Effector memory CD4-positive, alpha-beta T cell (primary cell): ENCODE results near the gene UAP1L1.

Experiments used
- DNase-seq, 3 donors: peaks; one replicate each; pipeline ENCODE4 v3.0.0-alpha.2; 2020
- H3K27ac ChIP-seq: 2 replicates; pipeline ENCODE4 v1.7.0; 2013; ENCODE audit warnings: mild to moderate bottlenecking, low read length, moderate library complexity; ENCODE audit not compliant: insufficient read depth, poor library complexity, severe bottlenecking
- H3K27me3 ChIP-seq: replicated peaks from 2 replicates; pipeline ENCODE4 v1.7.0; 2013; ENCODE audit warnings: mild to moderate bottlenecking, low read length; ENCODE audit not compliant: insufficient read depth, control insufficient read depth, poor library complexity, severe bottlenecking
- H3K36me3 ChIP-seq: 2 replicates; pipeline ENCODE4 v1.7.0; 2013; ENCODE audit warnings: mild to moderate bottlenecking, low read length, moderate library complexity; ENCODE audit not compliant: control insufficient read depth, insufficient read depth
- H3K4me1 ChIP-seq: 2 replicates; pipeline ENCODE4 v1.7.0; 2013; ENCODE audit warnings: low read length, mild to moderate bottlenecking; ENCODE audit not compliant: control insufficient read depth, insufficient read depth, poor library complexity, severe bottlenecking
- H3K4me3 ChIP-seq: 2 replicates; pipeline ENCODE4 v1.7.0; 2013; ENCODE audit warnings: low read length, low read depth, mild to moderate bottlenecking; ENCODE audit not compliant: insufficient read depth, poor library complexity, severe bottlenecking
- H3K9me3 ChIP-seq: 2 replicates; pipeline ENCODE4 v1.7.0; 2013; ENCODE audit warnings: mild to moderate bottlenecking, low read length, moderate library complexity; ENCODE audit not compliant: control insufficient read depth

Gene UAP1L1

DNA sequence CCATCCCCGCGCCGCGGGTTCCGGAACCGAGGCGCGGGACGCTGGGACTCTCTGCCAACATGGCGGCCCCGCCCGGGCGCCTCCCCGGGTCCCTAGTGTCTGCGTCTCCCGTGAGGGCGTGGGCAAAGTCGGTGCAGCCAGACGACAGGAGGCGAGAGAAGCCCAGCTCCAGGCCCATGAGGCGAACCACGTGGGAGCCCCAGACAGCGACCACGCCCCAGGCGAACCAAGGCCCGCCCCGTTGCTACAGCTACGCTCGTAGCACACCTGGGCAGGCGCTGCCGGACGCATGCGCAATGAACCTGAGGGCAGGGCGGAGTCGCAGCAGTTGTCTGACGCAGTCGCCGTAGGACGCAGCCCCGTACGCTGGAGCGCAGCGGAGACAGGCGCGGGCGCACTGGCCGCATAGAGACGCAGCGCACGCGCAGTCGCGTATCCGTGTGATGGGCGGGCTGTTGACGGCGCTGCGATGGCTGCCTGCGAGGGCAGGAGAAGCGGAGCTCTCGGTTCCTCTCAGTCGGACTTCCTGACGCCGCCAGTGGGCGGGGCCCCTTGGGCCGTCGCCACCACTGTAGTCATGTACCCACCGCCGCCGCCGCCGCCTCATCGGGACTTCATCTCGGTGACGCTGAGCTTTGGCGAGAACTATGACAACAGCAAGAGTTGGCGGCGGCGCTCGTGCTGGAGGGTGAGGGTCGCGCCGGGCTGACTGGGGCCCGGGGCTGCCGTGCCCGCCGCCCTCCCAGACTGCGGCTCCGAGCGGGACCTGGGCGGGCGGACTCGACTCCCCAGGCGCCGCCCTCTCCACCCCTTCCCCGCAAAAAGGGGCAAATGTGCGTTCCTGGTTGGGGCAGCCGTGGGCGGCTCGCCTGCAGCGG lies 9.5 kb downstream of the UAP1L1 start, which contains the start of gene MAN1B1:
TSS of gene MAN1B1 (plus strand) at position 455 of the 878 bp plus-strand sequence. CDS start at position 470, 15 bp downstream.
- Histone ChIP-seq H3K27ac (peak within 1 kb of the TSS; percentile 93), H3K9me3 (no peaks in the 10 kb centered on the region), H3K4me3 (peak within 1 kb of the TSS; percentile 77), H3K27me3 (no peaks in the 10 kb centered on the region), H3K36me3 (peaks cover 13% of the 10 kb centered on the region), H3K4me1 (peaks cover 19% of the 10 kb centered on the region)
- DNase-seq = peak; percentile 99 to 100 (median 99)

DNA sequence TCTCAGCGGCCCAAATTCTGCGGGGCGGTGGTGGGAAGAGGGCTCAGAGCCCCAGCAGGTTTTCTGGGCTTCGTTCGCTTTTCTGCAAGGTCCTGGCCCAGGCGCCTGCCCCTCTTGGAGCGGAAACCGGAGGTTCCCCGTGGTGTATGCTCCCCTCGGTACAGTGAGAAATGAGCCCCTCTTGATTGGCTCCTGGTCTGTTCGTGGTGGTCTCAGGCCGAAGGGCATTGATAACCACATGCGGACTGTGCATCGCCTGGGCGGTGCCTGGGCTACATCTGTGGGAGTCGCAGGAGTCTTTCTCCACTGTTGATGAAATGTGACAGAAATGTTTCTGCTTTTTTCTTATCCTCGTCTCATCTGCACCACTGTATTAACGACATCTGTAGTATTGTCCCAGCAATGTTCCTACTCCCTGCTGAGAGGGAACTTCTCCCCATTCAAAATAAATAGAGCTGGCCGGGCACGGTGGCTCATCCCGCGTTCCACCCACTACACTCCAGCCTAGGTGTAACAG lies 10.2 kb downstream of the UAP1L1 start:
- peak overlapping the region; percentile 92 for H3K27ac ChIP-seq
- peaks cover 19% of the 10 kb centered on the region for H3K4me1 ChIP-seq
- no peak for DNase-seq
- peak overlapping the region; percentile 77 for H3K4me3 ChIP-seq
- no peaks in the 10 kb centered on the region for H3K9me3 ChIP-seq
- peaks cover 14% of the 10 kb centered on the region for H3K36me3 ChIP-seq
- no peaks in the 10 kb centered on the region for H3K27me3 ChIP-seq

- no peaks in the 10 kb centered on the region for H3K9me3 ChIP-seq
- H3K36me3 ChIP-seq = peaks cover 13% of the 10 kb centered on the region
- H3K4me1 ChIP-seq = peaks cover 19% of the 10 kb centered on the region
- no peak overlapping the region for H3K4me3 ChIP-seq
- no peaks in the 10 kb centered on the region for H3K27me3 ChIP-seq
- no peak for DNase-seq
- H3K27ac ChIP-seq = no peak overlapping the region
Observed at GRCh38 chr9:137088121-137088520, 10.8 kb downstream of the UAP1L1 start.

DNA sequence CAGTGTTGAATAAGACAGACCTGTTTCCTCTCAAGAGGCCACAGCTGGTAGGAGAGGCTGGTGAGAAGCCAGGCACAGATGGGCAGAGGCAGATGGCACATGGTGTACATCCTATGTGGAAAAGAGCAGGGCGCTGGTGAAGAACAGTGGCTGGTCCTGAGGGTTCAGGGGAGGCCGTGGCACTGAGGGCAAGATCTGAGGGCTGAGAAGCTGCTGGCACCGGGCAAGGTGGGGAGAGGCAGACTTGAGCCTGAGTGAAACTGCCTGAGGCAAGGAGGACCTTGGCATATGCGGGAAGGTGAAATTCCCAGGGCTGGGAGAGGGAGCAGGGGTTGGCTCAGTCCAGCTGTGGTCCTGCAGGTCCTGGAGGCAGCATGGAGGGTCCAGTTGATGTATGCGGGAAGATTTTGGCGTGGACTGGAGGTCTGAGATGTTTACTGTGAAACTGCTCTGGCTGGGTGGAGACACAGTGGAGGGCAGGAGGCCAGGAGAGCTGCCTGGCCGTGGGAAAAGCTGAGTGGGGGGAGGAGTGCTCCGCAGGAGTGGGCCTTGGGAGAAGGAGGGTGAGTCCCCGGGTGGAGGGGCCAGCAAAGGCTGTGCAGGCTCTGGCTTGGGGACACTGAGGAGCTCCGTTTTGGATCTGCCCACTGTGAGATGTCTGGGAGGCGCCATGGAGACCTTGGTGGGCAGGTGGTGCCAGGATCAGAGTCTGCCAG lies 12.1 kb downstream of the UAP1L1 start:
- H3K9me3 ChIP-seq = no peaks in the 10 kb centered on the region
- peaks cover 13% of the 10 kb centered on the region for H3K36me3 ChIP-seq
- H3K27ac ChIP-seq = no peak overlapping the region
- peaks cover 19% of the 10 kb centered on the region for H3K4me1 ChIP-seq
- H3K4me3 ChIP-seq = no peak overlapping the region
- H3K27me3 ChIP-seq = no peaks in the 10 kb centered on the region
- DNase-seq = no peak

DNA sequence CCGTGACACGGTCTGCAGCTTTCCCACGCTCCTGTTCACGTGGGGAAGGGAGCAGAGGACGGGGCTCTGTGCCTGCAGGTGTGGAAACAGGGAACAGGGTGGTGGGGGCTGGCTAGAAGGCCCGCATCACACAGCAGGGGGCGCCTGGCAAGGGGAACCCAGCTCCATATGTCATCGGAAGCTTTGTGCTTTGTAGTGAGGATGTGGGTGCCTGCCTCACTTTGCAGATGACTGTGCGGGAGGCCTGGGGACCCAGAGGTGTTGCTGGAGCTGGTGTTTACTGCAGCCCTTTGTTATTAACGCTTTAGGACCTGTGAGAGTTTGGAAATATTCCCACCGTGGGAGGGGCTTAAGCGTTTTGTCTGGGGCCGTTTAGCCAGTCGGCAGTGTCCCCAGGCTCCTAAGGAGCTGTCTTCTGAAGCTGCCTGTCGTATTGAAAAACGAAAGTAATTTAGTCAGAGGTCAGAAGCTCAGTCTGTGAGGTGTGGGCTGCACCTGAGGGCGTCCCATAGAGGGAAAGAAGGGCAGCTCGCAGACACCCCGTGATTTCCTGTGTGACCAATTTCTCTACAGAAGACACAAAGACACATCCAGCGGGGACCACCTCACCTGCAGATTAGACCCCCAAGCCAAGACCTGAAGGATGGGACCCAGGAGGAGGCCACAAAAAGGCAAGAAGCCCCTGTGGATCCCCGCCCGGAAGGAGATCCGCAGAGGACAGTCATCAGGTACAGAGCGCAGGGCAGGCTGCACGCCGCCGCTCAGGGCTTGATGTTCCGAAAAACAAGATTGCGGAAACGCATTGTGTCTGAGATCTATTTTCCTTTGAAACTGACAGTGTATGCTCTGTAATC lies 18.6 kb downstream of the UAP1L1 start:
- Histone ChIP-seq H3K9me3 (no peaks in the 10 kb centered on the region), H3K27me3 (no peaks in the 10 kb centered on the region), H3K4me3 (peak overlapping the region; percentile 27), H3K4me1 (peaks cover 23% of the 10 kb centered on the region), H3K36me3 (peaks cover 44% of the 10 kb centered on the region), H3K27ac (peak overlapping the region; percentile 68)
- peak; percentile 76 to 80 (median 77) for DNase-seq

DNA sequence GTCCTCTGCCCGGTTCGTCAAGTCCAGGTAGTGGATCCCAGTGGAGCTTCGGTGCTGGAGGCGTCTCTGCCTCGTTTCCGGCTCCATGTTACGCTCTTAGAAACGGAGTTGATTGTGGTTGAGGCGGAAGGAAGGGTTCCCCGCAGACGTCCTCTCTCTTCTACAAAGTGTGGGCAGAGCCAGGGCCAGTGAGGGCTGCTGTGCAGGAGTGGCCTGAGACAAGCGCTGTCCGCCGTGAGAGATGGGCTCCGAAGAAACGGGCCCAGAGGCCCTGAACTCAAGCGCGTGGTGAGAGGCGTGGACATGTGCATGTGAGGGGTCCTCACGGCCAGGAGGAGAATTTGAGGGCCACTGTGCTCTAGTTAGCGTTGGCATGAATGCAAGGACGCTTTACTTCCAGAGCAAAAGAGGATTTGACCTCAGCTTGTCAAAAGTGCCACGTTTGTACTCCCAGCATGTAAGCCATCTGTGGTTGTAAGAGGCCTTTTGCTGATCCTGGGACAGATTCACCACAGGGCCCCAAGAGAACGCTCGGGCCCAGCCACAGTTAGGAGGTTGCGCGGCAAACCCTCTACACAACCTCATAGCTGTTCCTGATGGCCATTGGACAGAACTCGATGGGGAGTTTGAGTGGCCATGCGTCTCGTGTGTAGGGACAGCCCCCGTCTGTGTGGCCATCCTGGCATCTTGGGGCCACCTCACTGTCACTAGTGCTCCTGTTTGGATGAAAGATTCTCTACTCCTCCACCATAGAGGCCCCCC lies 19.6 kb downstream of the UAP1L1 start:
- peaks cover 51% of the 10 kb centered on the region for H3K36me3 ChIP-seq
- H3K4me3 ChIP-seq = peak overlapping the region; percentile 27
- H3K27ac ChIP-seq = peak overlapping the region; percentile 68
- peaks cover 23% of the 10 kb centered on the region for H3K4me1 ChIP-seq
- no peaks in the 10 kb centered on the region for H3K9me3 ChIP-seq
- no peaks in the 10 kb centered on the region for H3K27me3 ChIP-seq
- no peak for DNase-seq

DNA sequence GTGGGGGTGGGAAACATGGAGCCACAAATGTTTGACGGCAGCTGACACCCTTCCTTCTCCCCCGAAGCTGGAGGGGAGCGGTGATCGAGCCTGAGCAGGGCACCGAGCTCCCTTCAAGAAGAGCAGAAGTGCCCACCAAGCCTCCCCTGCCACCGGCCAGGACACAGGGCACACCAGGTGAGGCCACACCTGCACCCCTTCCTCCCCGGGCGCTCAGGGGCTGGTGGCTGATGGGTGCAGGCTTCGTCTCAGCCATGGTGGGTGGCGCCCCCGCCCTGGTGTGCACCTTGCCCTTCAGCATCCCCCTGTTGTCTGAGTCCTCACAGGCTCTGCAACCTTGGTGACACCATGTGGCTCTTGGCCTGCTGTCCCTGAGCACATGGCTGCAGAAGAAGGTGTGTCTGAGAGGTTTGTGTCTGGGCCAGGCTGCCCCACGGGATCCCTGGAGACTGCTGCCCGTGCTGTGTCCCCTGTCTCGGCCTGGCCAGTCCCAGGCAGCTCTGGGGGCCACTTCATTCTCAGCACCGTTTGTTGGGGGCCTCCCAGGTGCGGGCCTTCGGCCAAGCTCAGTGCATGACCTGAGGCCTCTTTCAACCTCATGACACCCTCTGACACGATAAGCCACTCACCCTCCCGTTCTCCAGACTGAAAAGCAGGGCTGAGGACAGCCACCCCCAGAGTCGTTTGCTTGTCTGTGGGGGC lies 20.6 kb downstream of the UAP1L1 start:
- H3K36me3 ChIP-seq = peaks cover 57% of the 10 kb centered on the region
- H3K4me3 ChIP-seq = no peak overlapping the region
- no peaks in the 10 kb centered on the region for H3K9me3 ChIP-seq
- no peak for DNase-seq
- H3K27ac ChIP-seq = no peak overlapping the region
- H3K4me1 ChIP-seq = peaks cover 23% of the 10 kb centered on the region
- H3K27me3 ChIP-seq = no peaks in the 10 kb centered on the region

- Histone ChIP-seq H3K27ac (no peak overlapping the region), H3K36me3 (peaks cover 67% of the 10 kb centered on the region), H3K9me3 (no peaks in the 10 kb centered on the region), H3K4me1 (peaks cover 23% of the 10 kb centered on the region), H3K27me3 (no peaks in the 10 kb centered on the region), H3K4me3 (no peak overlapping the region)
- DNase-seq = no peak
Observed at GRCh38 chr9:137099231-137099630, 21.9 kb downstream of the UAP1L1 start.
